ENCODE measurements around the gene FAM117A. TPM values are rescaled to one million over a fixed set of nuclear protein-coding genes. Genes with fewer than 3 reads are reported as not detected.

FAM117A gene
- total RNA-seq, 1 donor from 2014 or later: 16.5 TPM

GRCh38 chr17:49699966-49700575 is 63.9 kb downstream of the FAM117A start:
- TF ChIP-seq, protein P1, sequence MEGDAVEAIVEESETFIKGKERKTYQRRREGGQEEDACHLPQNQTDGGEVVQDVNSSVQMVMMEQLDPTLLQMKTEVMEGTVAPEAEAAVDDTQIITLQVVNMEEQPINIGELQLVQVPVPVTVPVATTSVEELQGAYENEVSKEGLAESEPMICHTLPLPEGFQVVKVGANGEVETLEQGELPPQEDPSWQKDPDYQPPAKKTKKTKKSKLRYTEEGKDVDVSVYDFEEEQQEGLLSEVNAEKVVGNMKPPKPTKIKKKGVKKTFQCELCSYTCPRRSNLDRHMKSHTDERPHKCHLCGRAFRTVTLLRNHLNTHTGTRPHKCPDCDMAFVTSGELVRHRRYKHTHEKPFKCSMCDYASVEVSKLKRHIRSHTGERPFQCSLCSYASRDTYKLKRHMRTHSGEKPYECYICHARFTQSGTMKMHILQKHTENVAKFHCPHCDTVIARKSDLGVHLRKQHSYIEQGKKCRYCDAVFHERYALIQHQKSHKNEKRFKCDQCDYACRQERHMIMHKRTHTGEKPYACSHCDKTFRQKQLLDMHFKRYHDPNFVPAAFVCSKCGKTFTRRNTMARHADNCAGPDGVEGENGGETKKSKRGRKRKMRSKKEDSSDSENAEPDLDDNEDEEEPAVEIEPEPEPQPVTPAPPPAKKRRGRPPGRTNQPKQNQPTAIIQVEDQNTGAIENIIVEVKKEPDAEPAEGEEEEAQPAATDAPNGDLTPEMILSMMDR (IDR thresholded peaks at IDR 0.05; ENCODE audit: unreplicated experiment): no peak
- H3K4me3 Mint-ChIP-seq: no peak overlapping the region
- H3K36me3 Mint-ChIP-seq: peaks cover 21% of the 10 kb centered on the region
- H3K27ac Mint-ChIP-seq: no peak overlapping the region
- no peak for DNase-seq (ENCODE audit: low spot score in 2 of 2, unreplicated experiment in 2 of 2)
- H3K9me3 Mint-ChIP-seq: no peaks in the 10 kb centered on the region
- H3K27me3 Mint-ChIP-seq (ENCODE audit: low read depth): peaks cover 6% of the 10 kb centered on the region
- no peaks in the 10 kb centered on the region for H3K4me1 Mint-ChIP-seq

DNA sequence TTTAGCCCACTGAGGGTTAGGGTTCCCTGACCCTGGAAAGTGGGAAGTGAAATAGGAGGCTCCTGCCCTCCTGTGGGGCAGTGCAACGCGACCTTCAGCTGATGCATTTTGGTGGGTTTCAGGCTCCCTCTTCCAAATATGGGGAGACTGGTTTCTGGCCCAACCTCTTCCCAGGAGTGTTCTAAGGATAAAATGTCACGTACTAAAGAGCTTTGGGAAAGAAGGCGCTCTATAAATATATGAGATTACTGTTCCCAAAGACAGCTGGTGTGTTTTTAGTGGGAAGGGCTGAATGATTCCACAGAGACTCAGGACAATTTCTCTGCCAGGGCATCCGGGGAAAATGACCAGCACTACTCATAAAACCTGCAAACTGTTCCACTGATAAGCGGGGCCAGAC is 65.9 kb downstream of the FAM117A start:
- Mint-ChIP-seq H3K4me1 (no peaks in the 10 kb centered on the region), H3K27me3 (ENCODE audit: low read depth) (peaks cover 12% of the 10 kb centered on the region), H3K4me3 (no peak overlapping the region), H3K27ac (no peak overlapping the region), H3K9me3 (no peaks in the 10 kb centered on the region), H3K36me3 (peaks cover 15% of the 10 kb centered on the region)
- TF ChIP-seq, protein P1 (IDR thresholded peaks at IDR 0.05; ENCODE audit: unreplicated experiment): no peak
- DNase-seq (ENCODE audit: low spot score in 2 of 2, unreplicated experiment in 2 of 2): no peak

- no peak overlapping the region for H3K27ac Mint-ChIP-seq
- peaks cover 9% of the 10 kb centered on the region for H3K36me3 Mint-ChIP-seq
- no peak overlapping the region for H3K4me3 Mint-ChIP-seq
Observed at GRCh38 chr17:49696233-49696761, 67.6 kb downstream of the FAM117A start.

DNA sequence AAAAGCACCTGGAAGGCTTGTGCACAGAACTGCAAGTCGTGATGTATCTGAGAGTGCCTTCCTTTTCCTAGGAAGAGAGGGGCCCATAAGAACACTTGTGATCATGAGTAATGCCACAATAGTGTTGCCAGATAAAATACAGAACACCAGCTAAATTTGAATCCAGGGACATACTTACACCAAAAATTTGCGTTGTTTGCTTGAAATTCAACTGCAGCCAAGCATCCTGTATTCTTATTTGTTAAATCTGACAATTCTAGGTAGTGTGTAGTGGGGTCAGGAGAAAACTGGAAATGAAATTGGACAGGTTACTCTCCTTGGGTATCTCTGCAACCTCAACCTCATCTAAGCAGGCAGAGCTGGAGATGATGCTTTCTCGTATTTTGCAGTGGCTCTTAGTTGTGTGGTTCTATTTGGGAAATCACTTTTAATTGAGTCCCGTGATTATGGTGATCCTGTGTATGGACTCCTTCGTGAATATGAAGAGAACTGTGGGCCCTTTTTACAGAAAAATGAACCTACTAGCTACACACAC is 68.2 kb downstream of the FAM117A start:
- no peak for DNase-seq (ENCODE audit: low spot score in 2 of 2, unreplicated experiment in 2 of 2)
- H3K9me3 Mint-ChIP-seq: no peaks in the 10 kb centered on the region
- TF ChIP-seq, protein P1 (IDR thresholded peaks at IDR 0.05; ENCODE audit: unreplicated experiment): peak; percentile 14
- no peak overlapping the region for H3K27ac Mint-ChIP-seq
- H3K4me3 Mint-ChIP-seq: no peak overlapping the region
- peaks cover 24% of the 10 kb centered on the region for H3K27me3 Mint-ChIP-seq (ENCODE audit: low read depth)
- peaks cover 4% of the 10 kb centered on the region for H3K36me3 Mint-ChIP-seq
- H3K4me1 Mint-ChIP-seq: peaks cover 11% of the 10 kb centered on the region

More at GRCh38 chr17:49696233-49696761, 67.6 kb downstream of the FAM117A start:
- DNase-seq (ENCODE audit: low spot score in 2 of 2, unreplicated experiment in 2 of 2): no peak
- H3K4me1 Mint-ChIP-seq: peaks cover 7% of the 10 kb centered on the region
- TF ChIP-seq, protein P1 (IDR thresholded peaks at IDR 0.05; ENCODE audit: unreplicated experiment): no peak
- H3K9me3 Mint-ChIP-seq: no peaks in the 10 kb centered on the region
- H3K27me3 Mint-ChIP-seq (ENCODE audit: low read depth): peaks cover 21% of the 10 kb centered on the region

DNA sequence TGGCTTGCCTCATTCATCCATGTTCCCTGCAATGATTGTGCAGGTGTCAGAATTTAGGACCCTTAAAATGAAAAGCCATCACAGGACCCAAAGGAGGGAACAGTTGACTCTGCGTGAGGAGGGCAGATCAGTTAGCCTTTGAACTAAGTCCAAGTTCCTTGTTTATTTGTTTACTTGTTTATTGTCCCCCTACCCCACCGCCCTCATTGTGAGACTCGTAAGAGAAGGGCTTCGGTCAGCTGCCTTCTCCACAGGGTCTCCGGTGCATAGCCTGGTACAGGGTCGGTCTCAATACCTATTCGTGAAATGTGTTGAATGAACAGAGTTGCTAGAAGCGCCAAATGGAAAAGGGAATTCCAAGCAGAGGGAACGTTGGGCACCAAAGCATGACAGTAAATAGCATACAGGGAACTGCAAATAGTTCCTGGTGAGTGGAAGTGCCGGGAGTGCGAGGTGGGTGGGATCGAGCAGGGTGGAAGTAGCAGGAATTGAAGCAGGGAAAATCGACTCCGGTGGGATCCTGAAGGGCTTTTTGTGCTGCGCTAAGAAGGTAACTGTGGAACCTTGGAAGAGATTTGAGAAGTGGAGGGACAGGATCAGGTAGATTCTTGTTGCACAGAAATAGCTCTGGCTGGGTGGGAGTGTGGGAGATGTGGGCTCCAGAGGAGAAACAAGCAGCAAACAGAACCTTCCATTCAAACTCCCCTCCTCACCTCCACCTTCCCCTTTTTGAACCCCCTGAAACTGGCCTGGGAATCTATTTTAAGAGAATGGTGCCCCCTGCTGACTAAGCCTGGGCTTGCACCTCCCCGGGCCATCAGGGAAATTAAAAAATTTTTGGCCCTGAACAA is 68.9 kb downstream of the FAM117A start:
- TF ChIP-seq, protein P1 (IDR thresholded peaks at IDR 0.05; ENCODE audit: unreplicated experiment): peak; percentile 90
- DNase-seq (ENCODE audit: low spot score in 2 of 2, unreplicated experiment in 2 of 2): peak in 1 of 2 experiments; percentile 74
- H3K4me1 Mint-ChIP-seq: peaks cover 11% of the 10 kb centered on the region
- H3K27me3 Mint-ChIP-seq (ENCODE audit: low read depth): peaks cover 24% of the 10 kb centered on the region
- no peak overlapping the region for H3K4me3 Mint-ChIP-seq
- no peaks in the 10 kb centered on the region for H3K9me3 Mint-ChIP-seq
- H3K27ac Mint-ChIP-seq: no peak overlapping the region
- H3K36me3 Mint-ChIP-seq: peaks cover 4% of the 10 kb centered on the region

Data from mesothelial cell of epicardium (in vitro differentiated cells).